Omental fat pad (tissue), 4 donors: ENCODE measurements around the gene RERE. TPM values are rescaled to one million over a fixed set of nuclear protein-coding genes. Genes with fewer than 3 reads are reported as not detected.

Experiments
- ATAC-seq: fragments of 150-250 bp; one replicate; pipeline ENCODE4 v1.9.1; 2016; ENCODE audit warnings: mild to moderate bottlenecking, moderate library complexity; ENCODE audit not compliant: low FRiP score
- DNase-seq: peaks from one replicate; pipeline ENCODE4 v3.0.0-alpha.2; 2019; ENCODE audit warnings: low spot score
- CTCF ChIP-seq, 3 donors: fragments of 450-650 bp; IDR thresholded peaks; one replicate each; pipeline ENCODE4 v1.5.1; 2016 to 2017; ENCODE audit warnings: antibody characterized with exemption in 3 of 3, mild to moderate bottlenecking in 3 of 3, moderate library complexity in 2 of 3
- total RNA-seq, 4 donors: library from RNA; depleted of rRNA; stranded (reverse); fragments of >200 nt; gene quantifications; one replicate each; pipeline ENCODE4 v1.1.0, GENCODE V29; 2016

RERE gene
- total RNA-seq, 4 donors from 2014 or later, result 46.3 to 117 (median 55.4) TPM

GRCh38 chr1:8712413-8713231 lies 104.8 kb downstream of the RERE start:
- TF ChIP-seq CTCF (IDR thresholded peaks at IDR 0.05), result no peak
- no peak for ATAC-seq
- no peak for DNase-seq

DNA sequence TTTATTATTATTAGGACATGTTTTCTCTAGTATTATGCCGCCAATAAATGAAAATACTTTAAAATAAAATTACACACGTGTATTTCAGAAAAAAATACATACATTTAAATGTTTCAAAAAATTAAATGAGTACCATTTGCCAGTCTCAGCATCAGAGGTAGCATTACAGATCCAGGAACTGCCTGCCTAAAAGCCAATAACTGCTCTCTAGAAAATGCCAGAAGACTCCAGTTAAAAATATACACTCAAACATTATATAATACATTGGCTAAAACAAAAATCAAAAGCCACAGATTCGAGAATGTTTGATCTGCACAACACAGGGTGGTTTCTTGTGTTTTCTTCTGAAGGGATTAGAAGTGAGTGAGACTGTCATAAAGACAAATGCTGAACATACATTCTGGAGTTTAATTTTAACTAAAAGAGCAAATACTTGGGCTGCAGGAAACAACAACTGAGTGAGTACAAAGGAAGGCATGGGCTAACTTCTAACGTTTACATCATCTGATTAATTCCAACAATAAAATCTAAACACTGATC lies 105.5 kb downstream of the RERE start:
- ATAC-seq (no peak), DNase-seq (no peak)
- no peak for TF ChIP-seq CTCF (IDR thresholded peaks at IDR 0.05)

DNA sequence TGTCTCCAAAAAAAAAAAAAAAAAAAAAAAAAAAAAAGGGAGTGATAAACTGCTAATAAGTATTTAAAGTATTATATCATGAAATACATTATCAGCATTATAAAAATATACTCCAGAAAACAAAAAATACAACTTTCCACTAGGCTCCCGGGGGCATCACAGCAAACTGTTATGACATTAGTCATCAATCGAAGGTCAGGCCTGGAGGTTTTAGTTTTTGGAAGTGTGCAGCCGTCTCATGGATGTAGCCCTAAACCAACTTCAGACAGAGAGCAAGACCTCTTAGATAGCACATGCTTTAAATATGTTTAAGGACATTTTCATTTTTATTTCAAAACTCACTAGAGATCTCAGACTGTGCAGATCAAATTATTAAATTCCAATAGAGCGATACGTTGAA lies 106.3 kb downstream of the RERE start:
- no peak for DNase-seq
- TF ChIP-seq CTCF (IDR thresholded peaks at IDR 0.05), result no peak
- ATAC-seq, result no peak

- ATAC-seq (no peak), DNase-seq (no peak)
- no peak for TF ChIP-seq CTCF (IDR thresholded peaks at IDR 0.05)
These were observed 109.2 kb downstream of the RERE start for GRCh38 chr1:8708259-8708658.

DNA sequence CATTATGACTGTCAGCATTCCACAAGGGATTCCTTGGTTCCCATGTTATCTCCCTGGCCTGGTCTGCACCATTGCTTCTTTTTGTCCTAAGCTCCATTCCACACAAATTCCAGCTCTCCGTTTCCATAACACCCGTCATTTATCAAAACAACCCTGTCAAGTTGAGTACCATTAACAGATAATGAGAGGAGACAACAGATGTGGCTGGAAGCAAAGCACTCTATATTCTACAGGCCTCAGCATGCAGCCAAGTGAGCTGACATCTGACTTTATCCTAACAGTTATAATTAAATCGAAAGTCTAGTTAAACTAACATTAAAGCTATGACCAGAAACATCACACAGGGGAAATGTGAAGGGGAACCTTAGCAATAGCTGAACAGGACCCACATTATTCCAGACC lies 110.4 kb downstream of the RERE start:
- DNase-seq, result no peak
- no peak for TF ChIP-seq CTCF (IDR thresholded peaks at IDR 0.05)
- ATAC-seq, result no peak

DNA sequence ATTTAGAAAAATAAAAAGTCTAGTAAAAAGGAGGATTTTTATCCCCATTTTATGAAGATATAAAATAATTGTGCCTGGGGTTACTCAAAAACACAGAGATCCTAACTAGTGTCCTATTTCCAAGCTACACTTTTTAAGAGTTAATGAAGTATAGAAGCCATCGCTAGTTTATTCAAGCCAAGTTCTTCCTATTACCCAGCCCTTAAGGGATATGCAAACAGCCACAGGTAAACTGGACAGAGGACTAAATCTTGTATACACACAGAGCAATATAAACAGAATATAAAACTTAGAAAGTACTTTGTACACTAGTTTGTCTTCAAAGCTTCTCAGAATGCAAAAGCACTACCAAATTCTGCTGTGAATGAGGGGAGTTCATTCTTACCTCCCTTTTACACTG lies 111.1 kb downstream of the RERE start:
- ATAC-seq (no peak), DNase-seq (no peak)
- TF ChIP-seq CTCF (IDR thresholded peaks at IDR 0.05), result no peak
